HG02623 (cell line): ENCODE results near the gene USP17L12.
"Not testable (repeated sequence)": the region's sequence is repeated elsewhere in the genome, so short reads cannot be mapped to it uniquely, and the experiment has no call there.

ENCODE experiments used
- ATAC-seq: cut with Tn5 transposase; IDR thresholded peaks from one replicate; pipeline ENCODE4 v1.9.1; 2021; ENCODE audit warnings: moderate library complexity; ENCODE audit not compliant: unreplicated experiment

The USP17L12 gene

GRCh38 chr4:9219852-9220251 lies at the start of gene USP17L12:
TSS of gene USP17L12 (plus strand) at chr4:9220152. CDS start at chr4:9220152, 0 bp downstream.
- not testable (repeated sequence) for ATAC-seq

DNA sequence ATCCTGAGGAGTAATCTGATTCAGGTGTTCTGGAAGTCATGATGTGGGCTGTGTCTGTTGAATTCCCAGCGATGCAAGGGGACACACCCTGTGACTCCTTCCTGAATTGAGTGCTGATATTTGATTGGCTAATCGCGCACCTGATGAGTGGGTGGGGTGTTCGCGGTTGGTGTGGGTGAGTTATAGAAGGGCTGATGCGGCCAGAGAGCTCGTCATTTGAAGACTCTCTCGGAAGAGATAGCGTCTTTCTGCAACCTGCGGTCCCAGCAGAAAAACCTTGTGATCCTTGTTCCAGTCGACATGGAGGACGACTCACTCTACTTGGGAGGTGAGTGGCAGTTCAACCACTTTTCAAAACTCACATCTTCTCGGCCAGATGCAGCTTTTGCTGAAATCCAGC lies 9.6 kb upstream of the USP17L12 start, which contains the start of gene USP17L10:
TSS of gene USP17L10 (plus strand) at position 301 of the 400 bp plus-strand sequence. CDS start at position 301, 0 bp downstream.
- not testable (repeated sequence) for ATAC-seq

- not testable (repeated sequence) for ATAC-seq
Measured at GRCh38 chr4:9214701-9215100, 5.3 kb upstream of the USP17L12 start.

- ATAC-seq: not testable (repeated sequence)
Measured at GRCh38 chr4:9215105-9215504, 4.8 kb upstream of the USP17L12 start, which contains the start of gene USP17L11. TSS of gene USP17L11 (plus strand) at chr4:9215405. CDS start at chr4:9215405, 0 bp downstream.

GRCh38 chr4:9224596-9224995 lies 4.6 kb downstream of the USP17L12 start, which contains the start of gene USP17L13:
TSS of gene USP17L13 (plus strand) at chr4:9224896. CDS start at chr4:9224896, 0 bp downstream.
- not testable (repeated sequence) for ATAC-seq

DNA sequence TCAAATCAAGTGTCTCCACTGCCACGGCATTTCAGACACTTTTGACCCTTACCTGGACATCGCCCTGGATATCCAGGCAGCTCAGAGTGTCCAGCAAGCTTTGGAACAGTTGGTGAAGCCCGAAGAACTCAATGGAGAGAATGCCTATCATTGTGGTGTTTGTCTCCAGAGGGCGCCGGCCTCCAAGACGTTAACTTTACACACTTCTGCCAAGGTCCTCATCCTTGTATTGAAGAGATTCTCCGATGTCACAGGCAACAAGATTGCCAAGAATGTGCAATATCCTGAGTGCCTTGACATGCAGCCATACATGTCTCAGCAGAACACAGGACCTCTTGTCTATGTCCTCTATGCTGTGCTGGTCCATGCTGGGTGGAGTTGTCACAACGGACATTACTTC lies 10.3 kb downstream of the USP17L12 start:
- not testable (repeated sequence) for ATAC-seq

DNA sequence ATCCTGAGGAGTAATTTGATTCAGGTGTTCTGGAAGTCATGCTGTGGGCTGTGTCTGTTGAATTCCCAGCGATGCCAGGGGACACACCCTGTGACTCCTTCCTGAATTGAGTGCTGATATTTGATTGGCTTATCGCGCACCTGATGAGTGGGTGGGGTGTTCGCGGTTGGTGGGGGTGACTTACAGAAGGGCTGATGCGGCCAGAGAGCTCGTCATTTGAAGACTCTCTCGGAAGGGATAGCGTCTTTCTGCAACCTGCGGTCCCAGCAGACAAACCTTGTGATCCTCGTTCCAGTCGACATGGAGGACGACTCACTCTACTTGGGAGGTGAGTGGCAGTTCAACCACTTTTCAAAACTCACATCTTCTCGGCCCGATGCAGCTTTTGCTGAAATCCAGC lies 14.1 kb downstream of the USP17L12 start, which contains the start of gene USP17L15:
TSS of gene USP17L15 (plus strand) at position 301 of the 400 bp plus-strand sequence. CDS start at position 301, 0 bp downstream.
- ATAC-seq: not testable (repeated sequence)

DNA sequence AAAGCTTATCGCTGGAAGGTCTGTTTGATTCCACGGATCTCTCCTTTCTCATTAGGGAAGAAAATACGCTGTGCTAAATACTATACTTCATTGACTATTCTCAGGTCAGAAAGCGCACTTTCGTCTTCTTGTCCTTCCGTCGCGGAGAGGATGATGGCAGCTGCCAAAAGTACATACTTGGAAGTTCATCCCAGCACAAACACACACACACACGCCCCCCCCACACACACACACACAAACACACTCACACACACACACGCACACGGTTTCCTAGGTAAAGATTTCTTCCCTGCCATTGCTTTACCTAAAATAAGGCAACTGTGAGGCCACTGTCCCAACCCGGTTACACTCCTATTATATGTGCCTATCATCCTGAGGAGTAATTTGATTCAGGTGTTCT lies 18.5 kb downstream of the USP17L12 start:
- ATAC-seq: not testable (repeated sequence)

DNA sequence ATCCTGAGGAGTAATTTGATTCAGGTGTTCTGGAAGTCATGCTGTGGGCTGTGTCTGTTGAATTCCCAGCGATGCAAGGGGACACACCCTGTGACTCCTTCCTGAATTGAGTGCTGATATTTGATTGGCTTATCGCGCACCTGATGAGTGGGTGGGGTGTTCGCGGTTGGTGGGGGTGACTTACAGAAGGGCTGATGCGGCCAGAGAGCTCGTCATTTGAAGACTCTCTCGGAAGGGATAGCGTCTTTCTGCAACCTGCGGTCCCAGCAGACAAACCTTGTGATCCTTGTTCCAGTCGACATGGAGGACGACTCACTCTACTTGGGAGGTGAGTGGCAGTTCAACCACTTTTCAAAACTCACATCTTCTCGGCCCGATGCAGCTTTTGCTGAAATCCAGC lies 23.6 kb downstream of the USP17L12 start, which contains the start of gene USP17L17:
TSS of gene USP17L17 (plus strand) at position 301 of the 400 bp plus-strand sequence. CDS start at position 301, 0 bp downstream.
- ATAC-seq: not testable (repeated sequence)

DNA sequence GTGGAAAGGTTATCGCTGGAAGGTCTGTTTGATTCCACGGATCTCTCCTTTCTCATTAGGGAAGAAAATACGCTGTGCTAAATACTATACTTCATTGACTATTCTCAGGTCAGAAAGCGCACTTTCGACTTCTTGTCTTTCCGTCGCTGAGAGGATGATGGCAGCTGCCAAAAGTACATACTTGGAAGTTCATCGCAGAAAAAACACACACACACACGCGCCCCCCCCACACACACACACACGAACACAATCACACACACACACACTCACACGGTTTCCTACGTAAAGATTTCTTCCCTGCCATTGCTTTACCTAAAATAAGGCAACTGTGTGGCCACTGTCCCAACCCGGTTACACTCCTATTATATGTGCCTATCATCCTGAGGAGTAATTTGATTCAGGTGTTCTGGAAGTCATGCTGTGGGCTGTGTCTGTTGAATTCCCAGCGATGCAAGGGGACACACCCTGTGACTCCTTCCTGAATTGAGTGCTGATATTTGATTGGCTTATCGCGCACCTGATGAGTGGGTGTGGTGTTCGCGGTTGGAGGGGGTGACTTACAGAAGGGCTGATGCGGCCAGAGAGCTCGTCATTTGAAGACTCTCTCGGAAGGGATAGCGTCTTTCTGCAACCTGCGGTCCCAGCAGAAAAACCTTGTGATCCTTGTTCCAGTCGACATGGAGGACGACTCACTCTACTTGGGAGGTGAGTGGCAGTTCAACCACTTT lies 28.2 kb downstream of the USP17L12 start, which contains the start of gene USP17L18:
TSS of gene USP17L18 (plus strand) at position 678 of the 728 bp plus-strand sequence. CDS start at position 678, 0 bp downstream.
- not testable (repeated sequence) for ATAC-seq

- ATAC-seq: not testable (repeated sequence)
Measured at GRCh38 chr4:9253078-9253477, 33.1 kb downstream of the USP17L12 start, which contains the start of gene USP17L19. TSS of gene USP17L19 (plus strand) at chr4:9253378. CDS start at chr4:9253378, 0 bp downstream.

- ATAC-seq: not testable (repeated sequence)
Measured at GRCh38 chr4:9257824-9258223, 37.9 kb downstream of the USP17L12 start, which contains the start of gene USP17L20. TSS of gene USP17L20 (plus strand) at chr4:9258124. CDS start at chr4:9258124, 0 bp downstream.

DNA sequence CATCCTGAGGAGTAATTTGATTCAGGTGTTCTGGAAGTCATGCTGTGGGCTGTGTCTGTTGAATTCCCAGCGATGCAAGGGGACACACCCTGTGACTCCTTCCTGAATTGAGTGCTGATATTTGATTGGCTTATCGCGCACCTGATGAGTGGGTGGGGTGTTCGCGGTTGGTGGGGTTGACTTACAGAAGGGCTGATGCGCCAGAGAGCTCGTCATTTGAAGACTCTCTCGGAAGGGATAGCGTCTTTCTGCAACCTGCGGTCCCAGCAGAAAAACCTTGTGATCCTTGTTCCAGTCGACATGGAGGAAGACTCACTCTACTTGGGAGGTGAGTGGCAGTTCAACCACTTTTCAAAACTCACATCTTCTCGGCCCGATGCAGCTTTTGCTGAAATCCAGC lies 42.6 kb downstream of the USP17L12 start, which contains the start of gene USP17L21:
TSS of gene USP17L21 (plus strand) at position 301 of the 400 bp plus-strand sequence. CDS start at position 301, 0 bp downstream.
- not testable (repeated sequence) for ATAC-seq

DNA sequence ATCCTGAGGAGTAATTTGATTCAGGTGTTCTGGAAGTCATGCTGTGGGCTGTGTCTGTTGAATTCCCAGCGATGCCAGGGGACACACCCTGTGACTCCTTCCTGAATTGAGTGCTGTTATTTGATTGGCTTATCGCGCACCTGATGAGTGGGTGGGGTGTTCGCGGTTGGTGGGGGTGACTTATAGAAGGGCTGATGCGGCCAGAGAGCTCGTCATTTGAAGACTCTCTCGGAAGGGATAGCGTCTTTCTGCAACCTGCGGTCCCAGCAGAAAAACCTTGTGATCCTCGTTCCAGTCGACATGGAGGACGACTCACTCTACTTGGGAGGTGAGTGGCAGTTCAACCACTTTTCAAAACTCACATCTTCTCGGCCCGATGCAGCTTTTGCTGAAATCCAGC lies 47.4 kb downstream of the USP17L12 start, which contains the start of gene USP17L22:
TSS of gene USP17L22 (plus strand) at position 301 of the 400 bp plus-strand sequence. CDS start at position 301, 0 bp downstream.
- not testable (repeated sequence) for ATAC-seq
